Measurements from ENCODE around the gene FAM53A.

FAM53A gene

GRCh38 chr4:1639299-1639868, 44.7 kb downstream of the FAM53A start:
- Histone ChIP-seq H3K4me1 (no peaks in the 10 kb centered on the region), H3K27me3 (ENCODE audit: low read depth) (no peaks in the 10 kb centered on the region; the same call in none of the 2 replicates), H3K4me3 (no peak overlapping the region), H3K36me3 (replicated peaks) (no peaks in the 10 kb centered on the region), H3K9me3 (no peaks in the 10 kb centered on the region)
- no peak for DNase-seq (ENCODE audit: low spot score in 2 of 2)
- in situ Hi-C loops (cut with MboI; ENCODE audit: low sequenced_read_pairs) = loop anchor here (25.0 kb wide), 2 partner anchors 277 to 502 kb away; no protein-coding TSS in a partner anchor

DNA sequence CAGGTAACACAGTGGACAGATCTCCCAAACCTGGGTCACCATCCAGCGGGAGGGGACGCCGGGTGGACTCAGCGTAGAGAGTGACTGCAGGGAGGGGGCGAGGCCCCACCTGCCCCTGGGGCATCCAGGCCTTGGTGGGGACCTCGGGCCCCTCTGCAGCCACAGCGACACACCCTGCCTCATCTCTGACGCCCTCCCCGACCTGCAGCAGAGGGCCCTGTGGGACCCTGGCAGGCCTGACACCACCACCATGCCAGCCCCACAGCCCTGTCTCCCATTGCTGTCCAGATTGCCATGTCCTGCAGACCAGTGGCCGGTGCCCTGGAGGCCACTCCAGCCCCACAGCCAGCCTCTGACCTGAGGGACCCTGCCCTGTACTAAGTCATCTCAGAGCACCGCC, 45.2 kb downstream of the FAM53A start:
- Histone ChIP-seq H3K36me3 (replicated peaks) (no peaks in the 10 kb centered on the region), H3K9me3 (no peaks in the 10 kb centered on the region), H3K27me3 (ENCODE audit: low read depth) (peaks cover 3% of the 10 kb centered on the region), H3K4me3 (no peak overlapping the region), H3K4me1 (no peaks in the 10 kb centered on the region)
- in situ Hi-C loops (cut with MboI; ENCODE audit: low sequenced_read_pairs) = loop anchor here (25.0 kb wide), 2 partner anchors 277 to 502 kb away; no protein-coding TSS in a partner anchor
- DNase-seq (ENCODE audit: low spot score in 2 of 2) = no peak

DNA sequence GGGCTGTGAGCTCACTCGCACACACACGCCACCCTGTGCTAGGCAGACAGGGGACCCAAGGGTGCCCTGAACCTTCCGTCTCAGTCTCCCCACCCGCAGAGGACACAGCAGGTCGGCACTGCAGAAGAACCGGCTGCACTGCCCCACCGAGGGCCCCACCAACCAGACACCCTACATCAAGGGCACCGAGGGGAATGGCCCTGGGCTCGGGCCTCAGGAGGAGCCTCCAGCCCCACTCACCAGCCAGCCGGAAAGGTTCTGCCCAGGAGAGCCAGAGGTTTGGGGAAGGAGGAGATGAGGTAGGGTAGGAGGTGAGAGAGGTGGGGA, 45.9 kb downstream of the FAM53A start:
- H3K9me3 ChIP-seq = no peaks in the 10 kb centered on the region
- no peak overlapping the region for H3K4me3 ChIP-seq
- no peaks in the 10 kb centered on the region for H3K4me1 ChIP-seq
- DNase-seq (ENCODE audit: low spot score in 2 of 2) = no peak
- in situ Hi-C loops (cut with MboI; ENCODE audit: low sequenced_read_pairs) = loop anchor here (25.0 kb wide), 2 partner anchors 276 to 501 kb away; no protein-coding TSS in a partner anchor
- no peaks in the 10 kb centered on the region for H3K36me3 ChIP-seq (replicated peaks)
- peaks cover 7% of the 10 kb centered on the region for H3K27me3 ChIP-seq (ENCODE audit: low read depth)

DNA sequence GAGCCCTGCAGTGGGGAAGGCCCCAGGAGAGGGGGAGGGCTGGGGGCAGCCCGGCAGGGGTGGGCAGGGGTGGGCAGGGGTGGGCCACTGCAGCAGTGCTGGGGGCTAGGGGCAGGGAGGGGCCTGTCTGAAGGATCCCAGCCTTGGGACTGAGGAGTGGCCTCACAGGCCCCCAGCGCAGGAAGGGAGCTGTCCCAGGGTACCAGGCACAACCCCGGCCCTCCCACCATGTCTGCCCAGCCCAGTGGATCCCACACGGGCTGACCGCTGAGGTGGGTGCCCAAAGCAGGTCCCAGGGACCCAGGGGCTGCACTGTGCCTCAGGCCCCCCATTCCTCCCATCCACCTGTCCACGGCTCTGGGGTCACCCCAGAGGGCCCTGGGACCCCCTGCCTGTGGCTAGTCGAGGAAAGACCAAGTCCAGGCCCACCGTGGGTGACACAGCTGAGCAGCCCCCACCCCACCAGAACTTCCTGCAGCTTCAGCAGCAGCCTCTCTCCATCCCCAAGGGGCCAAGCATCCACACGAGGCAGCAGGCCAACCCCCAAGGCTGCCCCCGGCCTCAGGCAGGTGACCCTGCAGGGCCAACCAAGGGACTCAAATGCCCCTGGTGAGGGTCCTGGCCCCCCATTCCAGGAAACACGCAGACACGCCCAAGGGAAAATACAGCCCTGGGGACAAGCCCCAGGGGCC, 46.4 kb downstream of the FAM53A start:
- H3K9me3 ChIP-seq = no peaks in the 10 kb centered on the region
- no peaks in the 10 kb centered on the region for H3K4me1 ChIP-seq
- no peak overlapping the region for H3K4me3 ChIP-seq
- peaks cover 7% of the 10 kb centered on the region for H3K27me3 ChIP-seq (ENCODE audit: low read depth)
- H3K36me3 ChIP-seq (replicated peaks) = no peaks in the 10 kb centered on the region
- no peak for DNase-seq (ENCODE audit: low spot score in 2 of 2)
- in situ Hi-C loops (cut with MboI; ENCODE audit: low sequenced_read_pairs) = loop anchor here (25.0 kb wide), 2 partner anchors 275 to 500 kb away; no protein-coding TSS in a partner anchor

- no peaks in the 10 kb centered on the region for H3K36me3 ChIP-seq (replicated peaks)
- peaks cover 7% of the 10 kb centered on the region for H3K27me3 ChIP-seq (ENCODE audit: low read depth)
- H3K4me1 ChIP-seq = no peaks in the 10 kb centered on the region
- no peak for DNase-seq (ENCODE audit: low spot score in 2 of 2)
- in situ Hi-C loops (cut with MboI; ENCODE audit: low sequenced_read_pairs) = loop anchor here (25.0 kb wide), 2 partner anchors 274 to 499 kb away; no protein-coding TSS in a partner anchor
- H3K4me3 ChIP-seq = no peak overlapping the region
- no peaks in the 10 kb centered on the region for H3K9me3 ChIP-seq
Measured at GRCh38 chr4:1636490-1637211, 47.5 kb downstream of the FAM53A start.

DNA sequence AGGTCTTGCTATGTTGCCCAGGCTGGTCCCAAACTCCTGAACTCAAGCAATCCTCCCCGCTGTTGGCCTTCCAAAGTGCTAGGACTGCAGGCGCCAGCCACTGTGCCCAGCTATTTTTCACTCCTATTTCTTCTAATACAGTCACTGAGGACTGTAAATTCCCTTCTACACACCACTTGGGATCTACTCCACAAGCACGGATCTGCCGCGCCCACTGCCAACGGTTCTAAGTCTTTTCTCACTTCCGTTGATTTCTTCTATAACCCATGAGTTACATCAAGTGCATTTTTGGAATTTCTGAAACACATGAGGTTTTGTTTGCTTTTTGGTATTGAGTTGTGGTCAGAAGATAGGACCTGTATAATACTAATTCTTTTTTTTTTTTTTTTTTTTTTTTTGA, 48.6 kb downstream of the FAM53A start:
- no peaks in the 10 kb centered on the region for H3K4me1 ChIP-seq
- H3K36me3 ChIP-seq (replicated peaks) = no peaks in the 10 kb centered on the region
- no peak for DNase-seq (ENCODE audit: low spot score in 2 of 2)
- no peaks in the 10 kb centered on the region for H3K9me3 ChIP-seq
- H3K4me3 ChIP-seq = no peak overlapping the region
- in situ Hi-C loops (cut with MboI; ENCODE audit: low sequenced_read_pairs) = loop anchor here (25.0 kb wide), 2 partner anchors 273 to 498 kb away; no protein-coding TSS in a partner anchor
- H3K27me3 ChIP-seq (ENCODE audit: low read depth) = peaks cover 7% of the 10 kb centered on the region

DNA sequence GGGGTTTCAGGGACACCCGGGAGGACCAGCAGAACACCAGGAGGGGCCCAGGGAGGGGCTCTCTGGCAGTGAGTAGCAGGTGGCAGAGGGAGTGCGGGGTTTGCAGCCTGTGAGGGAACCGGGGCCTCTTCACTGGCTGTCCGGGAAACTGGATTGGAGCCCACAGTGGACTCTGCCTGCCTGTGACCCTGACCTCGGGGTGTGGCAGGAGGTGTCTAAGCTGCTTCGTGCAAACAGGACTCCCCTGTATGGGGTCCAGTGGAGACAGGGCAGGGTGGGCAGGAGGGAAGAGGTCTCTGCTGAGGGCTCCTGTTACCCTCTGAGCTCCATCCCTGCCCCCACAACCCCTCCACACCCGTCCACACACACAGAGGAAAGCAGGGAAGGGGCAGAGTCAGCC, 50.1 kb downstream of the FAM53A start:
- no peak for DNase-seq (ENCODE audit: low spot score in 2 of 2)
- in situ Hi-C loops (cut with MboI; ENCODE audit: low sequenced_read_pairs) = loop anchor here (25.0 kb wide), 2 partner anchors 272 to 497 kb away; no protein-coding TSS in a partner anchor
- H3K4me3 ChIP-seq = no peak overlapping the region

GRCh38 chr4:1632109-1633104, 51.7 kb downstream of the FAM53A start:
- Histone ChIP-seq H3K36me3 (replicated peaks) (no peaks in the 10 kb centered on the region), H3K4me1 (no peaks in the 10 kb centered on the region), H3K9me3 (no peaks in the 10 kb centered on the region), H3K27me3 (ENCODE audit: low read depth) (peaks cover 7% of the 10 kb centered on the region), H3K4me3 (no peak overlapping the region)
- in situ Hi-C loops (cut with MboI; ENCODE audit: low sequenced_read_pairs) = loop anchor here (25.0 kb wide), 2 partner anchors 270 to 495 kb away; no protein-coding TSS in a partner anchor
- no peak for DNase-seq (ENCODE audit: low spot score in 2 of 2)

More for the DNA sequence above, 50.1 kb downstream of the FAM53A start:
- Histone ChIP-seq H3K36me3 (replicated peaks) (no peaks in the 10 kb centered on the region), H3K4me1 (no peaks in the 10 kb centered on the region), H3K9me3 (no peaks in the 10 kb centered on the region), H3K27me3 (ENCODE audit: low read depth) (peaks cover 7% of the 10 kb centered on the region)

GRCh38 chr4:1631136-1631535, 53.0 kb downstream of the FAM53A start:
- H3K9me3 ChIP-seq = no peaks in the 10 kb centered on the region
- no peaks in the 10 kb centered on the region for H3K4me1 ChIP-seq
- in situ Hi-C loops (cut with MboI; ENCODE audit: low sequenced_read_pairs) = loop anchor here (25.0 kb wide), 2 partner anchors 269 to 494 kb away; no protein-coding TSS in a partner anchor
- H3K36me3 ChIP-seq (replicated peaks) = no peaks in the 10 kb centered on the region
- peaks cover 7% of the 10 kb centered on the region for H3K27me3 ChIP-seq (ENCODE audit: low read depth)
- no peak for DNase-seq (ENCODE audit: low spot score in 2 of 2)
- no peak overlapping the region for H3K4me3 ChIP-seq

- in situ Hi-C loops (cut with MboI; ENCODE audit: low sequenced_read_pairs) = loop anchor here (25.0 kb wide), 2 partner anchors 268 to 493 kb away; no protein-coding TSS in a partner anchor
- no peaks in the 10 kb centered on the region for H3K4me1 ChIP-seq
- H3K27me3 ChIP-seq (ENCODE audit: low read depth) = peaks cover 7% of the 10 kb centered on the region
- H3K4me3 ChIP-seq = no peak overlapping the region
- no peaks in the 10 kb centered on the region for H3K36me3 ChIP-seq (replicated peaks)
- no peaks in the 10 kb centered on the region for H3K9me3 ChIP-seq
- DNase-seq (ENCODE audit: low spot score in 2 of 2) = no peak
Measured at GRCh38 chr4:1630266-1630665, 53.8 kb downstream of the FAM53A start.

DNA sequence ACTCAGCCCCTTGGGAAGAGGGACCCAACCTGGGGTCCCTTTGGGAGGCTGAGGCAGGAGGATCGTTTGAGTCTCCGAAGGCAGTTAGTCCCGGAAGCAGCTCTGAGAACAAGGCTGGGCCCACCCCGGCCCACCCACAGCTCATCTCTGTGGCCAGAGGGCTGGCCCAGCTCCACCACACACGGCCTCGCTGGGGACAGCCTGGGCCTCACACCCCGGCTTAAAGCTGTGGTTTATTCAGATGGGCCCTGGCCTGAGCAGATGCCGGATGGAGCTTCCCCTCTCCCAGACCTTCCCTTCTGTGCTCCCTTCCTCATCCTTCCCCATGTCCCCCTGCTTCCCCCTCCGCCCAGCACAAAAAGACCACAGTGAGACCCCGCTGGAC, 54.4 kb downstream of the FAM53A start:
- H3K27me3 ChIP-seq (ENCODE audit: low read depth) = peaks cover 7% of the 10 kb centered on the region; the same call in 1 of the 2 replicates
- no peaks in the 10 kb centered on the region for H3K36me3 ChIP-seq (replicated peaks)
- in situ Hi-C loops (cut with MboI; ENCODE audit: low sequenced_read_pairs) = loop anchor here (25.0 kb wide), 2 partner anchors 267 to 492 kb away; no protein-coding TSS in a partner anchor
- no peak for DNase-seq (ENCODE audit: low spot score in 2 of 2)
- no peaks in the 10 kb centered on the region for H3K9me3 ChIP-seq
- no peak overlapping the region for H3K4me3 ChIP-seq
- no peaks in the 10 kb centered on the region for H3K4me1 ChIP-seq

DNA sequence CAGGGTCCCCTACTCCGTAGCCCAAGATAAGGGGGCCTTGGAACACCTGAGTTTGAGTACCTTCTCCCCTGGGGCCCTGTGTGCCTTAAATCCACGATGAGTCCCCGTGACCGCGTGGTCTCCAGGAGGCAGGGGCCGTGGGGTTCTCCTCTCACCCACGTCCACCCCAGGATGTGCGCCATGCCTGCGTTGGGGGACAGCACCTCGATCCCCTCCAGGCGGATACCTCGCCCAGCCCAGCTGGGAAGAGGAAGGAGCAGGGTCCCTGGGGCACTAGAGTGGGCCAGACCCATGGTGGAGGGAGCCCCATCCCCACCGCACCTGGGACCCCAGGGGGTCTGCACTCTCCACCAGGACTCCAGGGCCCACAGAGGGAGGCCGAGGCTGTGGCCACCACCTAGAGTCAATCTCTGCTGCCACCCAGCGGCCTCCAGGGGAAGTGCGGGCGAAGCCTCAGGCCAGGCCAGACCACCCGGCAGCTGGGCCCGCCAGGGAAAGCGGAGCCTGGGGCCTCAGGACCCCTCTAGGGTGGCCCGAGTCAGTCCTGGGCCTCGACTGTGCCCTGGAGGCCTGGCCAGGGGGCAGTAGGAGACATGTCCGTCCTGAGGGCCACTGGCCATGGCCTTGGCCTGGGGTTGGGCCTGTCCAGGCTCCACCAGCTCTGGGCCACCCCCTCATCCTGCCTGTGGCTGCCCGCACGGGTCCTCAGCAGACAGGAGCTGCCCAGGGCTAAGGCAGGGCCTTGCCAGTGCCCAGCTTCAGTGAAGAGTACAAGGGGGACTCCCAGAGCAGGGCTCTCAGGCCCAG, 55.0 kb downstream of the FAM53A start:
- in situ Hi-C loops (cut with MboI; ENCODE audit: low sequenced_read_pairs) = loop anchor here (25.0 kb wide), 2 partner anchors 267 to 492 kb away; no protein-coding TSS in a partner anchor
- peak; percentile 19 to 87 for DNase-seq (ENCODE audit: low spot score in 2 of 2)
- no peaks in the 10 kb centered on the region for H3K9me3 ChIP-seq

More for the DNA sequence above, 55.0 kb downstream of the FAM53A start:
- H3K4me3 ChIP-seq = no peak overlapping the region
- no peaks in the 10 kb centered on the region for H3K36me3 ChIP-seq (replicated peaks)
- peaks cover 6% of the 10 kb centered on the region; the same call in 1 of the 2 replicates for H3K27me3 ChIP-seq (ENCODE audit: low read depth)
- no peaks in the 10 kb centered on the region for H3K4me1 ChIP-seq
